Measurements from ENCODE around the gene YRDC. TPM values are rescaled to one million over a fixed set of nuclear protein-coding genes. Genes with fewer than 3 reads are reported as not detected.

YRDC gene, protein sequence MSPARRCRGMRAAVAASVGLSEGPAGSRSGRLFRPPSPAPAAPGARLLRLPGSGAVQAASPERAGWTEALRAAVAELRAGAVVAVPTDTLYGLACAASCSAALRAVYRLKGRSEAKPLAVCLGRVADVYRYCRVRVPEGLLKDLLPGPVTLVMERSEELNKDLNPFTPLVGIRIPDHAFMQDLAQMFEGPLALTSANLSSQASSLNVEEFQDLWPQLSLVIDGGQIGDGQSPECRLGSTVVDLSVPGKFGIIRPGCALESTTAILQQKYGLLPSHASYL
- total RNA-seq: 14.6 and 16.1 TPM in 2 replicates

DNA sequence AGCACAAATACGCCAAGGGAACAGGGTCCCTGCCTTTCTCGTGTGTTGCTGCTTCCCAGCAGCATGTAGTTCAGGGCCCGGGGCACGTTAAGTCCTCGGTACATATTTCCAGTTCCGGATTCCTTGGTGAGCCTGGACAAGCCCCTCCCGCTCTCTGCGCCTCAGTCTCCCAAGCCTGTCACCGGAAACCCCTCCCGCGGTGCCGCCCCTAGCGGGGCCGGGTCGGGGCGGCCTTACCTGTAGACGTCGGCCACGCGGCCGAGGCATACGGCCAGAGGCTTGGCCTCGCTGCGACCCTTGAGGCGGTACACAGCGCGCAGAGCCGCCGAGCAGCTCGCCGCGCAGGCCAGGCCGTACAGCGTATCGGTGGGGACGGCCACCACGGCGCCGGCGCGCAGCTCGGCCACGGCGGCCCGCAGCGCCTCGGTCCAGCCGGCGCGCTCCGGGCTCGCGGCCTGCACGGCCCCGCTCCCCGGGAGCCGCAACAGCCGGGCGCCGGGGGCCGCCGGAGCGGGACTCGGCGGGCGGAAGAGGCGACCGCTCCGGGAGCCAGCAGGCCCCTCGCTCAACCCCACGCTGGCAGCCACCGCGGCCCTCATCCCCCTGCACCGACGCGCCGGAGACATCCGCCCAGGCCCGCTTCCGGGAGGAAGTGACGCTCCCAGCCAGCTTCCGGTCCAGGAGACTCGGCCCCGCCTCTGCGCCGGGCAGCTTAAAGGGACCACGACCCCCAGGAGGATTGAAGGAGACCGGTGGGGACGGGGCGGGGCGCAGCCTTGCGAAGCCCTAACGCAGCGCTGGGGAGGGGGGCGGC is at the start of gene YRDC, which contains the start of gene C1orf122:
TSS of gene YRDC (minus strand) at position 654 of the 814 bp plus-strand sequence. CDS start at position 626, 28 bp downstream.
TSS of gene C1orf122 (plus strand) at position 236 of the 814 bp plus-strand sequence. CDS start 615 bp downstream, outside the sequence.

DNA sequence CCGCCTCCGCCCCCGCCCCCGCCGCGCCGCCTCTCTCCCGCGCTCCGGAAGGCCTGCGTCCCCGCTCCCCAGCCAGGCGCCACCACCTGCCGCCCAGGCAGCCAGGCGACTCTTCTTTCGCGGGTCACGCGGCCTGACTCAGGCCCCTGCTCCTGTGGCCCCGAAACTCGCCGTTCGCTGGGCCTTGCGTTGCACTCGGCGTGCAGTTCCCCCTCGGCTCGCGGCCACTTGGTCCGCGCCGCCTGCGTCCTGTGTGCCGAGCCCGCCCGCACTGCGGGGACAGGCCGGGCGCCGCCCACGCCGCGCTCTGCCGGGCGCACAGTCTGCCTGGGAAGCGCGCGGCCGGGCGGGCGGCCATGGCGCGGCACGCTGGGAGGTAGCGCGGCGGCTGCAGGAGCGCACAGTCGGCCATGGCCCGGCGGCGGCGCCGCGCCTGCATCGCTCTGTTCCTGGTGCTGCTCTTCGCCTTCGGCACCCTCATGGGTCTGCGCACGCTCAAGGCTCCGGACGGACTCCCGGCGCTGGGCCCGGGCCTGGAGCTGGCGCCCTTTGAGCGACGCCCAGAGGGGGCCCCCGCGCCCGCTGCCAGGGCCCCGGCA is 14.1 kb downstream of the YRDC start, which contains the start of gene MANEAL:
TSS of gene MANEAL (plus strand) at position 75 of the 599 bp plus-strand sequence. CDS start at position 411, 336 bp downstream.

DNA sequence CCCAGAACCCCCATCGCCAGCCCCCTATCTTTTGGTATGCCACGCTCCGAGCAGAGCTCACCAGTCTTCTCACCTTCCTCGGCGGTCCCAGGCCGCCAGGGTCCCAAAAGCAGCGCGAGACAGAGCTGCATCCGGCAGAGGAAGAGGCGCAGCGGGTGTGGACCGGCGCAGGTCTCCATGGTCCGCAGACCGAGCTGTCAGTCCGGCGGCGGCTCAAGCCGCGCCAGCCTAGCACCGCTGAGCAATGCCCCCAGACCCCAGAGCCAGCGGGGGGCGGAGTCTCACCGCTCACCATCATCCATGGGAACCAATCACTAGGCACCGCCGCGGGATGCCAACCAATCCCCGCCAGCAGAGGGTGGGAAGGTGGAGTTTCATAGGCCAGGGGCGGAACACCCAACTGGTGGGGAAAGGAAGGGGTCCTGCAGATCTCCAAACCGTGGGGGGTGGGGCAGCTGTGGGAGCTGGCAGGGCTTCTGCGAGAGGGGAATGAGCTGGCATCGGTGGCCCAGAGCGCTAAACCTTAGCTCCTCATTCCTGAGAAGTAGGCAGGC is 43.0 kb downstream of the YRDC start, which contains the start of gene EPHA10:
TSS of gene EPHA10 (minus strand) at position 233 of the 554 bp plus-strand sequence. CDS start at position 179, 54 bp downstream.

Other genes starting within 250 kb of the YRDC start
- gene GNL2, start 212.3 kb downstream of the YRDC start, total RNA-seq: 27.3 and 32.6 TPM in 2 replicates
- 0.16 TPM in 1 of 2 replicates, not detected in the other for gene RSPO1, start 173.3 kb downstream of the YRDC start, total RNA-seq
- gene CDCA8, start 115.7 kb downstream of the YRDC start, total RNA-seq: 5.2 and 9.2 TPM in 2 replicates
- not detected in 2 replicates for gene EPHA10, start 43.1 kb downstream of the YRDC start, total RNA-seq
- gene MANEAL, start 14.4 kb downstream of the YRDC start, total RNA-seq: 0.54 TPM in 1 of 2 replicates, not detected in the other
- 90.1 and 95.9 TPM in 2 replicates for gene C1orf122, start 418 bp downstream of the YRDC start, total RNA-seq
- gene MTF1, start 51.4 kb upstream of the YRDC start, total RNA-seq: 2.3 and 3.6 TPM in 2 replicates
- 15.6 and 15.9 TPM in 2 replicates for gene INPP5B, start 138.8 kb upstream of the YRDC start, total RNA-seq
- gene SF3A3, start 181.8 kb upstream of the YRDC start, total RNA-seq: 37.2 and 43.1 TPM in 2 replicates
- 29.2 and 45.7 TPM in 2 replicates for gene FHL3, start 197.3 kb upstream of the YRDC start, total RNA-seq
- 30.1 and 37.6 TPM in 2 replicates for gene UTP11, start 204.5 kb upstream of the YRDC start, total RNA-seq
- gene POU3F1, start 238.6 kb upstream of the YRDC start, total RNA-seq: not detected in 2 replicates

Measured in cardiac atrium fibroblast (primary cell).